HG02943 (cell line): ENCODE results near the gene PREX1.
"Not testable (repeated sequence)": the region's sequence is repeated elsewhere in the genome, so short reads cannot be mapped to it uniquely, and the experiment has no call there.

Source experiments
- ATAC-seq: cut with Tn5 transposase; IDR thresholded peaks from one replicate; pipeline ENCODE4 v1.9.1; 2021; ENCODE audit warnings: mild to moderate bottlenecking, low read depth, moderate library complexity; ENCODE audit not compliant: unreplicated experiment

PREX1 gene

DNA sequence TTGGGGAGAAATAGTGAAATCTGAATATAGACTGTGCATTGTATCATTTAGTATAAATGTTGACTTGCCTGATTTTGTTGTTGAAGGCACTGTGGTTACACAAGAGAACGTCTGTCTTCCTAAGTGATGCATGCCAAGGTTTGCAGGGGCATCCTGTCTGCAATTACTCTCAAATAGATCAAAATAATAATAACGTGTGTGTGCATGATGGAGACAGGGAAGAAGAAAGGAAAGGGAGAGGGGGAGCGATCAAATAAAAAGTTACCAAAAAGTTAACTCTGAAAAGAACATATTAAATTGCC, 14.4 kb downstream of the PREX1 start:
- ATAC-seq: no peak

DNA sequence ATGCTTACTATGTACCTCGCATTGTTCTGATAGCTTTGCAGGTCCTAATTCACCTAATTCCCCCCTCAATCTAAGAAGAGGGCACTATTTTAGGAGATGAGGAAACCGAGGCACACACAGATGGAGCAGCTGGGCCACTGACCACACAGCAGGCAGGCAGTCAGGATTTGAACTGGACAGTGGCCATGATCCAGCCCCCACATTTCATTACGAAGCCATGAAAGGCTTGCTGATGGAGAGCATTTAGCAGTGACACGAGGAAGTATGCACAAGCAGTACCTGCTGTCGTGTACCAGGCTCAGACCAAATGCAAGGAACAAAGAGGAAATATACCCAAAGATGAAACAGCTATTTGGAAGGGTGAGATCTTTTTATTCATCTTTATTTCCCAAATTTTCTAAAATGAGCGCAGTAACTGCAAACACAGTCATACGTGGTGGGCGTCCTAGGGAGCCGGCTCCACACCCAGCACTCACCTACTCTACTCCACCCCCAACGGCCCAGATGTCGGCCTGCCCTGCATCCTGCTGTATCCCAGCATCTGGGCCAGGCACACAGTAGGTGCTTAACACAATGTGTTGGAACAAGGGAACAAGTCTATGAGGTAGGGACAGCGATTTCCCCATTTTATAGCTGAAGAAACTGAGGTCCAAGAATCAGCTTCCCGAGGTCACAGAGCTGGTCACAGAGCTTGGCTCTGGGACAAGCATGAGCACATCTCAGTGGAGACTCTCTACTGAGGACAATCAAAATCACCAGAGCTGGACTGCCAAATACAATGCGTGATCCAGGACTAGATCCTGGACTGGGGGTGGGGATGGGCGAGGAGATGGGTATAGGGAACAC, 15.0 kb downstream of the PREX1 start:
- ATAC-seq: no peak

DNA sequence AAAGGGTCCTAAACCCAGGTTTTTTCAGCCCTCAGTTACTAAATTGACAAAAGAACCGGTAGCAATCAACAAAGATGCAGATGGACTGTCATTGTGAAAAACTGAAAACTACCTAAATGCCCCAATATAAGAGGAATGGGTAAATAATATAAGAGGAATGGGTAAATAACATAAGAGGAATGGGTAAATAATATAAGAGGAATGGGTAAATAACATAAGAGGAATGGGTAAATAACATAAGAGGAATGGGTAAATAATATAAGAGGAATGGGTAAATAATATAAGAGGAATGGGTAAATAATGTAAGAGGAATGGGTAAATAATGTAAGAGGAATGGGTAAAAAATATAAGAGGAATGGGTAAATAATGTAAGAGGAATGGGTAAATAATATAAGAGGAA, 15.7 kb downstream of the PREX1 start:
- not testable (repeated sequence) for ATAC-seq

DNA sequence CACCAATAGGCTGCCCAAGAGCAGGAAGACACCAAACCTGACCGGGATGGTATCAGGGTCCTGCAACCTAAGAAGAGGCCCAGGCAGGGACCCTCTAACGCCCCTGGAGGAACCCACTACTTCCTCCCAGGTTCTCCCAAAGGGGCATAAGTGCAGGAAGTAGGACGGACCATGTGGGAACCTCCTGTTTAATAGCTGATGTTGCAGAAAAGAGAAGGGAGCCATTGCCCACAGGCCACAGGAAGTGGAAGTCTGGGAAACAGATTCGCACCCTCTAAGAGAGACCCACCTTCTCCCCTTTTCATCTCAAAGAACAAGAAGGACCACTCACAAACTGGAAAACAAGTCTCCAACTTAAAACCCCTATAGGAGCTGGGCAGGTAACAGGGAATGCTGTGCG, 18.1 kb downstream of the PREX1 start:
- no peak for ATAC-seq

DNA sequence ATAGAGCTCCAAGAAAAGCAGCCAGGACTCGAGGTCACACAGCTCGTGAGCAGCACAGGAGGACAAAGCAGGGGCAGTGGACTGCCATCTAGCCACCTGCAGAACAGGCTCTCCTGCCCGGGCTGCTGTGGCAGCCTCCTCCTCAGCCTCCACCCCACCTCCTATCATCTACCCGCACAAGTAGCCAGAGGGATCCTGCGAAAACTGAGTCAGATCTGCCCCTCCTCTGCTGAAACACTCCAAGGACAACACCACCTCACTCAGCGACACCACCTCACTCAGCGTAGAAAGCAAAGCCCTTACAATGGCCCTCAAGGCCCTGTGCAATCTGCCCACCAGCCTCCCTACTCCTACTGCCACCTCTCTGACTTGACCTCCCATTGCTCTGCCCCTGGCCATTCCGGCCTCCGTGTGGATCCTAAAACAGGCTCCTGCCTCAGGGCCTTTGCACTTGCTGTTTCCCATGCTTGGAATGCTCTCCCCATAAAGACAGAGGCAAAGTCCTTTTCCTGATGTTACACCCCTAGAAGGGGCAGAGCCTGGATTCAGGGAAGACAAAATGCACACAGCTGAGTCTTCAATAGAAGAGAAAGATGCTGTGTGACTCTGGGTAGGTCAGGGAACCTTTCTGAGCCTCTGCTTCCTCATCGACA, 19.3 kb downstream of the PREX1 start:
- no peak for ATAC-seq

DNA sequence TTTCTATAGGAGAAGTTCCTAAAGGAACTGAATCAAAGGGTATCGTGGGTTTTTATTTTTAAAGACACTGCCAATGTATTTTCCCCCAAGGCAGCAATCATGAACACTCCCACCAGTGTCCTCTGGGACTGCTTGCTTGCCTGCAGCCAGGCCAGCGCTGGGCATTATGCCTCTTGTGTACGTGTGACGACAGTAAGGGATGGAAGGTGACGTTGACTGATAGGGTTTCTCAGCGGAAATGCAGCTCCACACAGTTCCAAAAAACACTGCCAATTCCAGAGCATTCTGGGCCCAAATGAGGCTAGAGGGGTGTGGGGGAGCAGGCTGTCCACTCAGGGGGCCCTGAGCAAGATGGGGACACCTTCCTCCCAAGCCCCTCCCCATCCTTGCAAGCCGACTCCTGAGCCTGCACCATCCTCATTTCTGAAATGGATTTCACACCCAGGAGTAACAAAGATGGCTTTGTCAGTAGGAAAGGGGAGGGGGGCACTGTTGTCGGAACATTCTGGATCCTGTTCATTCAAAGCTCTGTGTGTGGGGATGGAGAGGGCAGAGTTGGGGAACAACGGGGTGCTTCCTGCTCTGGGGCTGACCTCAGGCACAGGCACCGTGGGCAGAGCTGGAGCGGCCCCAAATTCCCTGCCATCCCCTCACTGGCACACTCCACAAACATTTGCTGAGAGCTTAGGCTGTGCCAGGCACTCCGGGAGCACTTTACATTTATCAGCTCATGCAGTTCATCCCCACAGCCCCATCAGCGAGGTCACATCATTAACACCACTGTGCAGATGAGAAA, 20.0 kb downstream of the PREX1 start:
- ATAC-seq: no peak

DNA sequence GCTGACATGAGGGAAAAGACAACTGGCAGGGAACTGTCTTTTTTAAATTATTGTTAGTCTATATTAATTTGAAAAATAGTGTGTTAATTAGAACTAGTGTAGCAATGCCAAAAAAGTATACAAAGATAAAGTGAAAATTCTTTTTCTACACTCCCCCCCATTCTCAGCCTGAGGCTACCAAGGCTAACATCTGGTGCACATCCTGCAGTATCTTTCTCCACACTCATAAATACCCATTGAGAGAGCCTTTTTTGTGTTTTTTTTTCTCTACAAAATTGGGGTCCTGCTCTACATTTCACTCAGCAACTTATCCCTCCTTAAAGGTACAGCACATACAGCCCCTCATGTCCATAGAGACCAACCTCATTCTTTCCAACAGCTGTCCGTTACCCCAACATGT, 20.7 kb downstream of the PREX1 start:
- no peak for ATAC-seq

DNA sequence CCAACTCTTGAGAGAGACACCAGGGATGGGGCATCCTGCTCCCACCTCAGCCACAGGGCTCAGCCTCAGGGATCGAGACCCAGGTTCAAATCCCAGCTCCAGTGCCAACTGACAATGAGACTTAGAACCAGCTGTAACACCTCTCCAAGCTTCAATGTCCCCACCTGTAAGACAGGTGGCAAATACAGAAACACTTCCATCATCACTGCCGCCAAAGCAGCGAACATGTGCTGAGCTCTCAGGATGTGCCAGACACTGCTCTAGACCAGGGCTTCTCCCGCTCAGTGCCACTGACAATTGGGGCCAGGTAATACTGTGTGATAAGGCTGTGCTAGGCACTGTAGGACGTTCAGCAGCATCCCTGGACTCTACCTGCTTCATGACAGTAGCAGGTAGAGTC, 22.1 kb downstream of the PREX1 start:
- no peak for ATAC-seq

DNA sequence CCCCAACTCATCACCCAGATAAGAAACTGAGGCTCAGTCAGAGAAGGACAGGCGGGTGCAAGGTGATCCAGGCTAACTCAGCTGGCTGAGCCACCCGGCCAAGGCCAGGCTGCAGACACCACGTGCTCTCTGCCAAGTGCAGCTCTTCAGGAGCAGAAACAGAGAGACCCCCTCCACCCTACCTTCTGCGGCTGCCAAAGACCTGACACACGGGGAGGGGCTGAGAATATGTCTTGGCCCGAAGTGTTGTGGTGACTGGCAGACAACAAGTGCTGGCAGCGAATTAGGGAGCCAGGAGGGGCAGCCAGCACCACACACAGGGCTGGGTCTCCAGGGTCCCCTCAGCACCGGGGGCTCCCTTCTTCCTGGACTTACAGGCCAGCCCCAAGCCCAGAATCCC, 22.5 kb downstream of the PREX1 start:
- no peak for ATAC-seq

DNA sequence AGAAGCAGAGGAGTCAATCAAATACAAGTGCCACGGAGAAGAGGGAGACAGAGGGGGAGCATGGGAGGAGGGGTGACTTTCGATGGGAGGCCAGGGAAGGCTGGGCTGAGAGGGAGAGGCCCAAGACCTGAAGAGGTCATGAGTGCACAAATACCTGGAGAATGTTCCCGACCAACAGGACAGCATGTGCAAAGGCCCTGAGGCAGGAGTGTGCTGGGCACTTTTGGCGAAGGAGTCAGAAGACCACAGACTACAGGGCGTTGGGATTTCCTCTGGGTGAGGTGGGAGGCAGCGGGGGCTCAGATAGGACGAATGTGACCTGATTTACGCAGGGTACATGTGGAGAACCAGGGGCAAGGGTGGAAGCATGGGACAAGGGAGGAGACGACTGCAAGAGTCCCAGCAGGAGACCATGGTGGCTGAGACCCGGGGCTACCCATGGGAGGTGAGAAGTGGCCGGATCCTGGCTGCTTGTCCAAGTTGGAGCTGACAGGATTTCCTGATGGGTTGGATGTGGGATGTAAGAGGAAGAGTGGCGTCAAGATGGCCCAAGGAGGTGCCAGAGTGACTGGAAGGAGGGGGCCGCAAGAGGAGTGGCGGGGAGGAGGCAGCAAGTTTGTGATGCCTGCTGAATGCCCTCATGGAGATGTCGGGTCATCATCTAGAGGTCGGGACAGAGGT, 23.4 kb downstream of the PREX1 start:
- no peak for ATAC-seq

DNA sequence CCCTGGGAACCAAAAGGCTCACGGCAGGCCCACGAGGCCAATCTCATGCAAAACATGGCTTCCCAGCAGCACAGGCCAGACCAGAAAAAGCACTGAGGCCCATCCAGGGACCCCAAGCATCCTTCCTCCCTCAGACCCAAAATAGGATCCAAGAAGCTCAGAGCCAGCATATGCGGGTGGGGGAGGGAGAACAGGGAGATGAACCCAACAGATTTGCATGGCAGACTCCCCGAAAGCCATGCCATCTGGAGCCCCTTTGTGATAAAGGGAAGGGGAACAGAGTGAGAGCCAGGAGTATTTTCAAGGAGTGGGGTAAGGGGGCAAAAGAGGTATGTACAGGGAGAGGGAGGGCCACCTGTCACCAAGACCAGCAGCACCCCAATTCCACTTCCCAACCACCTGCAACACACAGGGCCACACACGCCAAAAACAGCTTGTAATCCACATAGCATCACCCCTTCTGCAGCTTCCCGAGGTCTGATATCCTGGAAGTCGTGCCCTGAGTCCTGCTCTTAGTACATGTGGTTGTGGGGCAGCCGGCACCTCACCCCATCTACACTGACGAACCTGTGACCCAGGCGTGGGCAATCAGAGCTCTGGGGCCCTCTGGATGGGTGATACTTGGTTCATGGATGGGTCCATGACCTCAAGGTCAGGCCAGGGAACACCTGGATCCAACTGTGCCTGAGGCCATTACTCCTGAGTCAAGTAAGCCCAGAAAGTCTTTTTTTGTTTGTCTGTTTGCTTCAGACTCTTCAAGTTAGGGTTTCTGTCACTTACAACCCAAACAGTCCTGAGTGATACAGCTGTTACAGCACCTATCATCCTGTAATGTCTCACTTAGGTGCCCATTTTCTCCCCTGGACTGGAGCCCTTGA, 24.4 kb downstream of the PREX1 start:
- ATAC-seq: no peak

DNA sequence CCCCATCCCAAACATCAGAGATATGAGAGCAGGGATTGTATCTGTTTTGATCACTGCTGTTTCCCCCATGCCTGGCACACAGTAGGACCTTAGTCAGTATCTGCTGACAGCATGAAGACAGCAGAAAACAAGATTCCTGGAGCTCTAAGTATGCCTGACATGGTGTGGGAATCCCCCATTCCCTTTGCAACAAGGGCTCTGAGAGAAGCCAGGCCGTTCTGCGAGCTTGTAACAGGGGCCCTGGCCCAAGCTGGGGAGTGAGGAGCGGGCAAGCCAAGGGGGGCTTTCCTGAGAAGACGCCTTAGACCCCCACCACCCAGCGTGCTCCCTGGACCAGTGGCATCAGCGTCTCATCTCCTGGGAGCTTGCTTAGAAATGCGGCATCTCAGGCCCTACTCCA, 25.2 kb downstream of the PREX1 start:
- no peak for ATAC-seq

DNA sequence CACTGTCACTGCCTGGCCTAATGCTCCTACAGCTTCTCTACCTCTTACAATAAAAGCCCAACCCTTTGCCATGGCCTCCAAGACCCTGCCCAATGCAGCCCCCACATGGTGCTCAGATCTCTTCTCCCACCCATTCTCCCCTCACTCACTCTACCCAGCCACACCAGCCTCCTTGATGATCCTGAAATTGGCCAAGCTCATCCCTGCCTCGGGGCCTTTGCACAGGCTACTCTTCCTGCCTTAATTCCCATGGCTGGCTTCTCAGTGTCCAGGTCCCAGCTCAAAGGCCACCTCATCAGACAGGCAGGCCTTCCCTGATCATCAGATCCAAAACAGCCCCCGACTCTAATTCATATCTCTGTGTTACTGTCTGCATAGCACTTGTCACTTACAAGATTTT, 25.6 kb downstream of the PREX1 start:
- no peak for ATAC-seq

DNA sequence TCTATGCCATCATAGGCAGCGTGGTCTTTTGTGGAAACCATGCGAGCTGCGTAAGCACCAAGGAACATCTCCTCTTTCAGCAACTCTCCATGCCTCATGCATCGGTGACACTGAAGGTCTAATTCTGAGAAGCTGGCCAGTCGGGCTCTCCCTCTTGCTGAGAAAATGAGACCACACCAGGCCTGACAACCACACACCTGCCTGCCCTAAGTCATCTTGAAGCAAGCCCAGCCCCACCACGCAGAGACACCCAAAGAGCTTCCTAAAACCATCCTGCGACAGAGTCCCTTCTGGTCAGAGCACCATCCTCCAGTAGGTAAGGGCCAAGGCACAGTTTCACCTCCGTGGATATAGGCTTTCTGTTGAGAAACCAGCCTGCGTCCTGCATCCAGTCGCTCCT, 26.6 kb downstream of the PREX1 start:
- no peak for ATAC-seq

DNA sequence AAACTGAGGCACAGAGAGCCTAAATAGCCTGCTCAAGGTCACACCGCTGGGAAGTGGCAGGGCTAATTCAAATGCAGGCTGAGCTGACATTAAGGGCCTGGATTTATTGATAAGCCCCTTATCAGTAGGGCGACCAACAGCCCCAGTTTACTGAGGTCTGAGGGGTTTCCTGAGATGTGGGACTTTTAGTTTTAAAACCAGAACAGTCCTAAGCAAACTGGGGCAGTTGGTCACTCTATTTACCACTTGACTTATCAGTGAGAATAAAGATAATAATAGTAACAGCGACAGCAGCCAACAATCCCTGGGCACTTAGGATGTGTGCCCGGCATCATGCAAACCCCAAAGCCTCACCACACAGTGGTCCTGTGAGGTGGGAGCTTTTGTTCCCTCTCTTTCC, 27.6 kb downstream of the PREX1 start:
- no peak for ATAC-seq

DNA sequence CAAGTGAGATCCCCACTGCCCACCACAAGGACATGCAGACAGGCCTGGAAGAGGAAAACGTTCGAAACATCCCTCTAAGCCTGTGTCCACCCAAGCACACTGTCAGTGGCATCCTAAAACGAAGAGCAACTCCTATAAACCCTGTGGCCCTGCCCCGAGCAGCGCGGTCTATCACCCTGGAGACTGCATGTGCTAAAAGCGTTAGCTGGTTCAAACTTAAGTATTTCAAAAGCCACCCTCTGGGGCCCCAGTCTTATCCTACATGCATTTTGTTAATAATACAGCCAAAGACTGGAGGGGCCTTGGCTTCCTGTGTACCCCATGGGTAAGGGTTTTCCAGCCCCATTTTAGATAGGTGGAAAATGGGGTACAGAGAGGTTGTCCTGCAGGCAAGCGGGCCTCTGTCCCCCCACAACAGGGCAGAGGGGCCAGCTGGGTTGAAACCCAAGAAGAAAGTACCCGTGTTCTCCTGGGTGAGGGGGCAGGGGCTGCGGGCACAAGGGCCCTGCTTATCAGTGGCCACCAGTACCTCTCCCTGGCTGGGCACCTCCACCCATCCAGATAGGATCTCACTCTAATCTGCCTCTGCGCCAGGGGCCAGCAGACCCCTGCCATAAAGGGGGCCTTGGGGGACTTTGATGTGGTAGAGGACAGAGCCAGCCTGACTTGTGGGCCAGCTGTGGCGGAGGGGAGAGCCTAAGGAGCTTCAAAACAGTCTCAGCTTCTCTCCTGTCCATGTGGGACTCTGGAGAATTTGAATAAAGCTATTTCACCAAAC, 28.3 kb downstream of the PREX1 start:
- ATAC-seq: no peak

DNA sequence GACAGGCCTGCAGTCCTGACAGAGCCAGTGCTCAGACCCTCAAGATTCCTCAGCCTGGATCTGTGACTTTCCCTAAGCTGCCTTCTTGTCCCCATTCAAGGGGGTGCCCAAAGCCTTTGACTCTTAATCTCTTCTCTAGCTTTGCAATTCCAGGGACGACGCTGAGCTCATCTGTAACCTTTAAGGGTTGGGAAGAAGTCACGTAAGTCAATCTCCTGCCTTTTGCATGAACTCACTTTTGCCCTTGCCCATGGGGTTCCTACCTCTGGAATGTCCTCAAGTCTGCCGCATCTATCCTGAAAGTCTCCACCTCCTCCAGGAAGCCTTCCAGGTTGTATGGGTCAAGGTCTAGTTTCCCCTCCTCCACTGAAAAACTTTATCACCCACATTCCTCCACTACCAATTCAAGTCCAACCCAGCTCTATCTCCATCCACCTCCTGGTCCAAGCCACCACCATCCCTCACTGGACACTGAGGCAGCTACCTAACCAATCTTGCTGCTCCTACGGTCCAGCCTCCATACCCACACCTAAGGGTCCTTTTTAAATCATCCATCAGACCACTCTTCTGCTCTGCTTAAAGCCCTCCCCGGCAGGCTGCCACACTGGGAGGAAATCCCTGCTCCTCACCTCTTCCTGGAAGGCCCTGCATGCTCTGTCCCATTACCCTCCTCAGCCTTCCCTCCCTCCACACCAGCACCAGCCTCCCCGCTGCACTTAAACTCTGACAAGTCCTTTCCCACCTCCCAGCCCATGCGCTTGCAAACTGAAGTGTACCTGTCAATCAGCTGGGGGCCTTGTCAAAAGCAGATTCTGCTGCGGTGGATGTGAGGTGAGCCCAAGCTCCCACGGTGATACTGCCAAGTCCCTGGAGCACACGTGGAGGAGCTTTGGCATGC, 29.7 kb downstream of the PREX1 start:
- no peak for ATAC-seq

DNA sequence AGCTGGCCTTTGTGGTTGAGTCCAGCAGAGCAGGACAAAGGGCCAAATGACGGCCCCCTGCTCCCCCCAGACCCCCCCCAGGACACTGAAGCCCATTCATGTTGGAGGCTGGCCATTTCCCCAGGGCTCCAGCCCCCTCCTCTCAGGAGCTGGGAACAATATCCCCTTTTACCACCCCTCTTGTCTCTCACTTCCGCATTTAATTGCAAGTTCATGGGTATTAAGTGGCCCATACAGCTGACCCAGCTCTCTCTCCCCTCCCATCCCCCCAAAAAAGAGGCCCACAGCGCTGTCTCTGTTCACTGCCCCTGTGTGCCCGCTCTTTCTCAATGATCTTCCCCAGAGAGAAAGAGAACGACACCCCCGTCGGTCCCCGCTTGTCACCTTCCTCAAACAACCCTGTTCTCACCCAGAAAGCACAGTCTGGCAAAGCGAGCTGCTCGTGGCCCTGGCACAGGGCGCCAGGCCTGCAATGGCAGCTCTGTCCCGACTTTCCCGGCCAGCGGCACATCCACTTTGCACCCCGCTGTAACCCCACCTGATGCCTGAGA, 30.4 kb downstream of the PREX1 start:
- no peak for ATAC-seq
